Mammary epithelial cell (primary cell): Measurements from ENCODE around the gene RTN4RL1.

ENCODE experiments used
- EZH2 ChIP-seq: IDR thresholded peaks from 2 replicates; pipeline ENCODE4 v1.6.1; 2012; ENCODE audit warnings: low read length, inconsistent platforms, borderline replicate concordance
- TF ChIP-seq, protein P1 (sequence below), 2 donors: IDR thresholded peaks in 1 of 2; conservative IDR thresholded peaks in 1 of 2; 2 replicates each; pipeline ENCODE4 v1.5.1; 2011 to 2012; ENCODE audit warnings: inconsistent platforms in 2 of 2, low read length in 2 of 2, mild to moderate bottlenecking in 2 of 2, control low read depth in 1 of 2, low read depth in 1 of 2; ENCODE audit not compliant: insufficient read depth in 1 of 2; ENCODE audit errors: extremely low read depth in 1 of 2

DNA sequence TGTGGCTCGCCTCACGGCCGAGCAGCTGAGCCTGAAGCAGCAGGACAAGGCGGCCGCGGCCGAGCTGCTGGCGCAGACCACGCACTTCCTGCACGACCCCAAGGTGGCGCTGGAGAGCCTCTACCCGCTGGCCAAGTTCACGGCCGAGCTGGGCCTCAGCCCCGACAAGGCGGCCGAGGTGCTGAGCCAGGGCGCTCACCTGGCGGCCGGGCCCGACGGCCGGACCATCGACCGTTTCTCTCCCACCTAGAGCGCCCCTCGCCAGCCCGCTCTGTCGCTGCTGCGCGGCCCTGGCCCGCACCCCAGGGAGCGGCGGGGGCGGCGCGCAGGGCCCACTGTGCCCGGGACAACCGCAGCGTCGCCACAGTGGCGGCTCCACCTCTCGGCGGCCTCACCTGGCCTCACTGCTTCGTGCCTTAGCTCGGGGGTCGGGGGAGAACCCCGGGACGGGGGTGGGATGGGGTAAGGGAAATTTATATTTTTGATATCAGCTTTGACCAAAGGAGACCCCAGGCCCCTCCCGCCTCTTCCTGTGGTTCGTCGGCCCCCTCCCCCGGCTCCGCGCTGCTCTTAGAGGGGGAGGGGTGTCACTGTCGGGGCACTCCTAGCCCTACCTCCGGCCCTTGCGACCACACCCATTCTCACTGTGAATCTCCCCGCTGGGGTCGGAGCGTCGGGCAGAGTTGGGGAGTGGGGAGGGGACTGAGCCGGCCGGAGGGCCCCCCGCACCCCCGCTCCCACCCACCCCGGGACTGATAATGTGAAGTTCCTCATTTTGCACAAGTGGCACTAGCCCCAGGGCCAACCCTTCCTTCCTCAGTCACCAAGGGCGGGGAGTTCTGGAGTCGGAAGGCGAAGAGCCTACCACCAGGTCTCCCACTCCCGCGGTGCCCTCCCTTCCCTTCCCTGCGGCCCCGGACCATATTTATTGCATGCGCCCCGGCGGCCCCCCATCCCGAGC lies 33.7 kb upstream of the RTN4RL1 start:
- TF ChIP-seq, protein P1, sequence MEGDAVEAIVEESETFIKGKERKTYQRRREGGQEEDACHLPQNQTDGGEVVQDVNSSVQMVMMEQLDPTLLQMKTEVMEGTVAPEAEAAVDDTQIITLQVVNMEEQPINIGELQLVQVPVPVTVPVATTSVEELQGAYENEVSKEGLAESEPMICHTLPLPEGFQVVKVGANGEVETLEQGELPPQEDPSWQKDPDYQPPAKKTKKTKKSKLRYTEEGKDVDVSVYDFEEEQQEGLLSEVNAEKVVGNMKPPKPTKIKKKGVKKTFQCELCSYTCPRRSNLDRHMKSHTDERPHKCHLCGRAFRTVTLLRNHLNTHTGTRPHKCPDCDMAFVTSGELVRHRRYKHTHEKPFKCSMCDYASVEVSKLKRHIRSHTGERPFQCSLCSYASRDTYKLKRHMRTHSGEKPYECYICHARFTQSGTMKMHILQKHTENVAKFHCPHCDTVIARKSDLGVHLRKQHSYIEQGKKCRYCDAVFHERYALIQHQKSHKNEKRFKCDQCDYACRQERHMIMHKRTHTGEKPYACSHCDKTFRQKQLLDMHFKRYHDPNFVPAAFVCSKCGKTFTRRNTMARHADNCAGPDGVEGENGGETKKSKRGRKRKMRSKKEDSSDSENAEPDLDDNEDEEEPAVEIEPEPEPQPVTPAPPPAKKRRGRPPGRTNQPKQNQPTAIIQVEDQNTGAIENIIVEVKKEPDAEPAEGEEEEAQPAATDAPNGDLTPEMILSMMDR (conservative IDR thresholded peaks at IDR 0.05 in 1 of 2, IDR thresholded peaks at IDR 0.05 in 1 of 2; ENCODE audit: extremely low read depth in 1 of 2, insufficient read depth in 1 of 2, low read depth in 1 of 2, low read length in 2 of 2) = peak; percentile 19 to 43
- TF ChIP-seq EZH2 = no peak
